Right atrium auricular region (tissue), 2 donors: Measurements from ENCODE around the gene TMEM26. TPM values are rescaled to one million over a fixed set of nuclear protein-coding genes. Genes with fewer than 3 reads are reported as not detected.

Experiments
- DNase-seq: peaks from one replicate; pipeline ENCODE4 v3.0.0-alpha.2; 2019; ENCODE audit warnings: low spot score
- H3K27ac ChIP-seq, 2 donors: fragments of 200-600 bp; sonication (generic); 1 replicate in 1 of 2; 2 replicates in 1 of 2; pipeline ENCODE4 v1.5.1; 2016 to 2019
- H3K27me3 ChIP-seq, 2 donors: fragments of 200-600 bp; sonication (generic); one replicate each; pipeline versions ENCODE4 v1.5.1 to v1.6.0; 2017 to 2019
- H3K36me3 ChIP-seq: fragments of 200-600 bp; sonication (generic); one replicate; pipeline ENCODE4 v1.5.1; 2016
- H3K4me1 ChIP-seq, 2 donors: fragments of 200-600 bp; sonication (generic); one replicate each; pipeline versions ENCODE4 v1.5.1 to v1.6.0; 2017 to 2019
- H3K4me3 ChIP-seq, 2 donors: fragments of 200-600 bp; sonication (generic); 1 replicate in 1 of 2; 2 replicates in 1 of 2; pipeline ENCODE4 v1.5.1; 2017 to 2019; ENCODE audit warnings: mild to moderate bottlenecking in 1 of 2, moderate library complexity in 1 of 2
- H3K9me3 ChIP-seq, 2 donors: fragments of 200-600 bp; sonication (generic); one replicate each; pipeline ENCODE4 v1.5.1; 2019
- CTCF ChIP-seq, 2 donors: fragments of 200-600 bp; sonication (generic); IDR thresholded peaks; one replicate each; pipeline ENCODE4 v1.5.1; 2019; ENCODE audit warnings: antibody characterized with exemption in 2 of 2
- total RNA-seq, 2 donors: library from RNA; depleted of rRNA; stranded (reverse); fragments of >200 nt; gene quantifications; one replicate each; pipeline ENCODE4 v1.1.0, GENCODE V29; 2016

Gene TMEM26
- total RNA-seq, 2 donors from 2014 or later = 0.08 to 0.11 TPM

GRCh38 chr10:61475449-61475873 lies 22.3 kb upstream of the TMEM26 start:
- no peak overlapping the region for H3K27ac ChIP-seq
- no peaks in the 10 kb centered on the region for H3K9me3 ChIP-seq
- no peaks in the 10 kb centered on the region for H3K4me1 ChIP-seq
- H3K4me3 ChIP-seq = no peak overlapping the region
- no peak for TF ChIP-seq CTCF (IDR thresholded peaks at IDR 0.05)
- no peaks in the 10 kb centered on the region for H3K27me3 ChIP-seq
- H3K36me3 ChIP-seq = no peaks in the 10 kb centered on the region
- DNase-seq = no peak

- Histone ChIP-seq H3K4me1 (no peaks in the 10 kb centered on the region), H3K27me3 (no peaks in the 10 kb centered on the region), H3K27ac (no peak overlapping the region), H3K36me3 (no peaks in the 10 kb centered on the region), H3K4me3 (no peak overlapping the region), H3K9me3 (no peaks in the 10 kb centered on the region)
- no peak for DNase-seq
- TF ChIP-seq CTCF (IDR thresholded peaks at IDR 0.05) = no peak
These were observed 19.0 kb upstream of the TMEM26 start for GRCh38 chr10:61472090-61472674.

- DNase-seq = no peak
- TF ChIP-seq CTCF (IDR thresholded peaks at IDR 0.05) = no peak
- Histone ChIP-seq H3K27me3 (no peaks in the 10 kb centered on the region), H3K4me3 (no peak overlapping the region), H3K9me3 (no peaks in the 10 kb centered on the region), H3K36me3 (no peaks in the 10 kb centered on the region), H3K27ac (no peak overlapping the region), H3K4me1 (no peaks in the 10 kb centered on the region)
These were observed 18.3 kb upstream of the TMEM26 start for GRCh38 chr10:61471491-61471890.

- TF ChIP-seq CTCF (IDR thresholded peaks at IDR 0.05) = no peak
- no peak overlapping the region for H3K27ac ChIP-seq
- no peak for DNase-seq
These were observed 17.6 kb upstream of the TMEM26 start for GRCh38 chr10:61470740-61471139.

GRCh38 chr10:61465901-61466632 lies 12.9 kb upstream of the TMEM26 start:
- H3K27ac ChIP-seq = no peak overlapping the region
- H3K4me1 ChIP-seq = no peaks in the 10 kb centered on the region
- H3K27me3 ChIP-seq = no peaks in the 10 kb centered on the region
- DNase-seq = no peak
- no peaks in the 10 kb centered on the region for H3K36me3 ChIP-seq
- no peak overlapping the region for H3K4me3 ChIP-seq
- no peak for TF ChIP-seq CTCF (IDR thresholded peaks at IDR 0.05)
- no peaks in the 10 kb centered on the region for H3K9me3 ChIP-seq

More at GRCh38 chr10:61470740-61471139, 17.6 kb upstream of the TMEM26 start:
- Histone ChIP-seq H3K27me3 (no peaks in the 10 kb centered on the region), H3K4me1 (no peaks in the 10 kb centered on the region), H3K9me3 (no peaks in the 10 kb centered on the region), H3K4me3 (no peak overlapping the region), H3K36me3 (no peaks in the 10 kb centered on the region)
